Heart left ventricle (tissue), 13 donors: Measurements from ENCODE around the gene MKX.

ENCODE experiments used
- CTCF ChIP-seq, 12 donors: fragments of 200-600 bp; sonication (generic) in 4 of 12; IDR thresholded peaks; one replicate each; pipeline versions ENCODE4 v1.5.0 to v1.8.0; 2018 to 2022; ENCODE audit warnings: antibody characterized with exemption in 12 of 12, mild to moderate bottlenecking in 5 of 12
- POLR2A ChIP-seq, 2 donors: fragments of 450-650 bp; IDR thresholded peaks; one replicate each; pipeline ENCODE4 v1.6.1; 2017; ENCODE audit warnings: antibody characterized with exemption in 2 of 2, mild to moderate bottlenecking in 2 of 2, moderate library complexity in 2 of 2
- donor health status: ischemic (EF 13 %, LVEDD 7.1; RV severe dilation, severe dysfunction).
- donor health status: DM: no; HTN: yes; CAD: no.
- donor health status: DM: no; HTN: no; CAD: no.
- donor health status: ischemic (EF 25% LVEDD 6.9; RV normal size, moderate dysfunction).
- donor health status: ischemic (EF 25% LVEDD 5.7; RV mildly dilated, moderate dysfunction).
- donor health status: ischemic (EF 35%, LVEDD 5.7; RV mildly dilated, moderate dysfunction).
- donor health status: nonischemic (EF 11% LVEDD 7.7; RV severe dilation, severe dysfunction).
- donor health status: DM: yes; HTN: yes; CAD: no.
- donor health status: PGD.
- donor health status: ischemic (EF 29% LVEDD 5.4; RV normal size, mild dysfunction).
- donor health status: nonischemic (EF 23%, LVEDD 6.1; RV moderate dilation, normal function).

DNA sequence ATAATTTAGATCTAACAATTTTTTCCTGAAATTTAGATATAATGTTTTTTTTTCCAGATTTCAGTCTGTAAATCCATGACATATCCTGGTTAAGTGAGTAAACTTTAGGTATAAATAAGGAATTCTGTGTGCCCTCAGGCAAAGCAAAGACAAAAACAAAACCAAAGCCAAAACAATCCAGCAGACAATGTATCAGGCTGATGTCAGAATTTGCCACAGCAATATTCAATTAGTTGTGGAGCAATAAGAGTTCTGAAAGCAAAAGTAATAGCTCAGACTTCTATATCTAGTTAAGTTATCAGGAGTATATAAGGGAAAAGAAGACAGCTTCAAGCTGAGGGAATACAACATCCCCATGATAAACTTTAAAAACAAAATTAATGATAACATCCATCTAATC, 82.0 kb downstream of the MKX start:
- no peak for TF ChIP-seq CTCF (IDR thresholded peaks at IDR 0.05)
- TF ChIP-seq POLR2A (IDR thresholded peaks at IDR 0.05), result no peak
